ENCODE data around the gene PCK2. TPM values are rescaled to one million over a fixed set of nuclear protein-coding genes. Genes with fewer than 3 reads are reported as not detected.

Gene PCK2
- total RNA-seq, 1 experiment from 2014 or later, result 48.9 TPM

DNA sequence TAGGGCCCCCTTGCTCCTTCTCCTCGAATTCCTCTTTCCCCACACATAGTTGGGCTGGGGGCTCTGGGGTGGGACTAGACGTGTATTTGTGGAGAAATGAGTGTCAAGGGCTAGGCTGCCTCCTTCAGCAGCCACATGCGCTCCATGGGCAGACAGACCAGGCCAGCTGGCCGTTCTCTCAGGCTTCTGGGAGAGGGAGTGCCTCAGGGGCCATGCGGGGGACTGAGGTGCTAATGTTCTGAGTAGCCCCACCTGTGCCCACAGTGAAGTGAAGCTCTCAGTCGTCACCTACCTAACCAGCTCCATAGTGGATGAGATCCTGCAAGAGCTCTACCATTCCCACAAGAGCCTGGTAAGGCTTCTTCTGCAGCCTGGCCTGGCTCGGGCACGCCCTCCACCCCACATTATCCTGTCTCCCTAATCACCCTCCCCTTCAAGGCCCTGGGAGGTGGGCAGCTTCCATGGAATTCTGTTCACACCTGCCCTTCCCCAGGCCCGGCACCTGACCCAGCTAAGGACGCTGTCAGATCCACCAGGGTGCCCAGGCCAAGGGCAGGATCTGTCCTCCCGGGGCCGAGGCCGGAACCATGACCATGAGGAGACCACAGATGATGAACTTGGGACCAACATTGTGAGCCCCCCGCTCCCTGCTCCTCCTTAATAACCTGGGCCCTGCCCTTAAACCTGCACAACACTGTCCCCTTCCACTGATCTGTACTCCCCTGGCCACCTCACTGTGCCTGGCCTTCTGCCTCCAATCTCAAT is 31.7 kb upstream of the PCK2 start:
- no peak overlapping the region for H2BK20ac ChIP-seq (ENCODE audit: low read depth, low read length, poor library complexity, severe bottlenecking)
- no peak overlapping the region for H2AFZ ChIP-seq (ENCODE audit: low read length)
- Mint-ChIP-seq H3K4me3 (no peak overlapping the region; a peak in 1 of 5 replicates), H3K36me3 (ENCODE audit: insufficient read depth in 1 of 3, low read depth in 3 of 3) (peaks cover 0 to 7% (median 4%) of the 10 kb centered on the region in 3 experiments; a peak in 4 of 7 replicates), H3K4me1 (peaks cover 2 to 11% of the 10 kb centered on the region in 2 experiments; a peak in 3 of 4 replicates), H3K9me3 (no peaks in the 10 kb centered on the region), H3K27me3 (ENCODE audit: low read depth) (no peaks in the 10 kb centered on the region; the same call in 1 of the 2 replicates), H3K27ac (peak overlapping the region in 1 of 3 experiments; percentile 50; a peak in 1 of 7 replicates)
- H4K5ac ChIP-seq (ENCODE audit: insufficient read length, low read depth, low read length), result no peak overlapping the region
- H2AK5ac ChIP-seq (ENCODE audit: insufficient read length, low read length), result no peak overlapping the region
- H3K18ac ChIP-seq (ENCODE audit: insufficient read length, low read depth, low read length), result no peak overlapping the region
- H3K23ac ChIP-seq (ENCODE audit: insufficient read length, low read depth, low read length), result no peak overlapping the region
- H3K4me1 ChIP-seq (ENCODE audit: insufficient read depth, low read length), result no peaks in the 10 kb centered on the region
- H3T11ph ChIP-seq (ENCODE audit: low read length), result no peak overlapping the region
- no peak overlapping the region for H3K4ac ChIP-seq (ENCODE audit: low read depth, low read length)
- H4K91ac ChIP-seq (ENCODE audit: insufficient read length, low read depth, low read length), result no peak overlapping the region
- no peaks in the 10 kb centered on the region for H3K79me1 ChIP-seq (ENCODE audit: insufficient read depth, low read depth, low read length, poor library complexity, severe bottlenecking)
- no peaks in the 10 kb centered on the region for H3K9me3 ChIP-seq (ENCODE audit: control insufficient read depth, low read depth, low read length)
- no peak overlapping the region for H3K27ac ChIP-seq (ENCODE audit: insufficient read length, low read depth, low read length)
- H3K56ac ChIP-seq (ENCODE audit: insufficient read length, low read depth, low read length), result no peak overlapping the region
- no peak for DNase-seq
- WGBS (ENCODE audit: extremely low coverage, insufficient read length, low lambda C conversion rate), result no CpG with 5 or more reads among the region's 14 CpGs
- TF ChIP-seq, protein P1, sequence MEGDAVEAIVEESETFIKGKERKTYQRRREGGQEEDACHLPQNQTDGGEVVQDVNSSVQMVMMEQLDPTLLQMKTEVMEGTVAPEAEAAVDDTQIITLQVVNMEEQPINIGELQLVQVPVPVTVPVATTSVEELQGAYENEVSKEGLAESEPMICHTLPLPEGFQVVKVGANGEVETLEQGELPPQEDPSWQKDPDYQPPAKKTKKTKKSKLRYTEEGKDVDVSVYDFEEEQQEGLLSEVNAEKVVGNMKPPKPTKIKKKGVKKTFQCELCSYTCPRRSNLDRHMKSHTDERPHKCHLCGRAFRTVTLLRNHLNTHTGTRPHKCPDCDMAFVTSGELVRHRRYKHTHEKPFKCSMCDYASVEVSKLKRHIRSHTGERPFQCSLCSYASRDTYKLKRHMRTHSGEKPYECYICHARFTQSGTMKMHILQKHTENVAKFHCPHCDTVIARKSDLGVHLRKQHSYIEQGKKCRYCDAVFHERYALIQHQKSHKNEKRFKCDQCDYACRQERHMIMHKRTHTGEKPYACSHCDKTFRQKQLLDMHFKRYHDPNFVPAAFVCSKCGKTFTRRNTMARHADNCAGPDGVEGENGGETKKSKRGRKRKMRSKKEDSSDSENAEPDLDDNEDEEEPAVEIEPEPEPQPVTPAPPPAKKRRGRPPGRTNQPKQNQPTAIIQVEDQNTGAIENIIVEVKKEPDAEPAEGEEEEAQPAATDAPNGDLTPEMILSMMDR (conservative IDR thresholded peaks at IDR 0.05), result no peak
- H2BK12ac ChIP-seq (ENCODE audit: insufficient read length, low read depth, low read length), result no peak overlapping the region
- H2BK15ac ChIP-seq (ENCODE audit: low read depth, low read length), result no peak overlapping the region
- no peak overlapping the region for H3K9ac ChIP-seq (ENCODE audit: extremely low read depth, insufficient read length, low read length)
- H2BK5ac ChIP-seq (ENCODE audit: insufficient read length, low read length), result no peak overlapping the region
- H4K8ac ChIP-seq (replicated peaks; ENCODE audit: insufficient read length, low read depth, low read length), result no peak overlapping the region
- H3K14ac ChIP-seq (ENCODE audit: insufficient read depth, low read length), result no peak overlapping the region; the same call in 1 of the 2 replicates
- H3K79me2 ChIP-seq (ENCODE audit: insufficient read depth, low read length), result no peaks in the 10 kb centered on the region
- no peak overlapping the region for H3K4me2 ChIP-seq (ENCODE audit: insufficient read depth, insufficient read length, low read length)
- H2BK120ac ChIP-seq (ENCODE audit: low read depth, low read length, poor library complexity, severe bottlenecking), result no peak overlapping the region
- peaks cover 2% of the 10 kb centered on the region for H4K20me1 ChIP-seq (ENCODE audit: control insufficient read depth, insufficient read depth, insufficient read length)
- no peaks in the 10 kb centered on the region for H3K23me2 ChIP-seq (ENCODE audit: insufficient read length, low read depth, low read length, poor library complexity, severe bottlenecking)
- H3K27me3 ChIP-seq (ENCODE audit: insufficient read depth, low read length), result no peaks in the 10 kb centered on the region

Data from H9 (cell line).